NCI-H524 treated with DMSO at 0.1 percent for 48 hours (cell line): Measurements from ENCODE around the gene JUP.
A peak's percentile ranks its signal among the peaks of the same experiment; 100 is the strongest.

Source experiments
- DNase-seq: peaks from one replicate; lab custom pipeline; 2025; lab: John Stamatoyannopoulos, UW

JUP gene

DNA sequence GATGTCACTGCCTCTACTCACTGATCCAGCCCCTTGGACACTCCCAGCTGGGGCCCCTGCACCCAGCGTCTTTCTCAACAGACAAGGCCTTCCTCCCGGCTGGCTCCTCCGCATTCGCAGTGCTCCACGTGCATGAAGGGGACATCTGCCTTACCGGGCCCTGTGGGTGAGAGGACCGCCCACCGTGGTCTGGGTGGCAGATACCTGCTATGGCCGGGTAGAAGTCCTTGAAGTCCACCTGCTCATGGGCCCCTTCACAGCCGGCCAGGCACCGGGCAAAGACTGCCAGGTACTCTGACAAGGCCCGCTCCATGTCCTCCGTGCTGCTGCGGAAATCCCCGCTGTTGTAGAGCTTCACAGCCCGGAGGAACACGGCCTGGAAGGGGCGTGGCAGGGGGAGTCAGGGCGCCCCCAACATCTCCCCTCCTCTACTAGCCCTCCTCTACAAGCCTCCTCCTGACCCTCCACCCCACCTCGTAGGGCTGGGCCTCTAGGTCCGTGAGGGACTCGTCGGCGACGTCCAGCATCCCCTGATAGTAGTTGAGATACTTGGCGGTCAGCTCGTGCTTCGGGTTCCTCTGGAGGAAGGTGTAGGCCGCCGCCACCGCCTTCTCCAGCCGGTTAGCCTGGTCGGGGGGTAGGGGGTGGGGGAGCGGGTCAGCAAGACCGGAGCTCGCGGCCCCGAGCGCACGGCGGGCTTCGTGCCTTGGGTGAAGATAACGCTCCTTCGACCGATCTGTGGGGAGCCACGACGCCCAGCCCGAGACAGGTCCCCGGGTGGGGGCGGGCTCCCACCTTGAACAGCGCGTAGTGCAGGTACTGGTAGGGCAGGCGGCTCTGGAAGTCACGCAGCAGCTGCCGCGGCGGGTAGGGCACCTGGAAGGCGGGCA, 24.4 kb upstream of the JUP start:
- DNase-seq = no peak

DNA sequence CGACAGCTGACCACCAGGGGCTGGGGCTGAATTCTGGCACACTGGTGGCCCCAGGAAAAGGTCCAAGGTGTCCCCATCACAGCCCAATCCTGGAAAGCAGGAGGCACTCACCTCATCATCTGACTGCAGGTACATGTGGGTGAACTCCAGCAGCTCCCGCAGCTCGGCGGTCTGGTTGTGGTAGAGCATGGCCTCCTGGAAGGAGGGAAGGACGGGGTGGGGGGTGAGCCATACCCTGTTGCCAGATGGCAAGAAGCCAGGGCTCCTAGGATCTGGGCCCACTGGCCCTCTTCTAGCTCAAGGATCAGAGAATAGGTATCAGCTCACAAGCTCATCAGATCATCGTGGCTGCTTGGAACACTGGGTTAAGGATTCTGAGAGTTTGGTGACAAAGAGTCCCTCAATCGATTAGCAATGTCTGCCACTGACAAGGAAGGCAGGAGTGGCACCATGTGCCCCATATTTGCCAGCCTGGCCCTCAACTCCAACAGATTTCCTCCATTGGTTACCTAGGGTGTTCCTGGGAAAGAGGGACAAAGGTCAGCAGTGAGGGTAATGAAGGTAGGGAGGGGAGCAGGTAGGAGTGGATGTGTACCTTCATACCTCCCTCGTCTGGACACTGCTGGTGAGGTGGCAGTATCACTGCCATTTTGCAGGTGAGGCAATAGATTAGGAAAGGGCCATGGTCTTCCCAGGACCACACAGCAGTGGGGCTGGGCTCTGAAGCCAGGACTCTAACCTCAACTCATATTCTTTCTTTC, 20.4 kb upstream of the JUP start:
- DNase-seq = no peak

DNA sequence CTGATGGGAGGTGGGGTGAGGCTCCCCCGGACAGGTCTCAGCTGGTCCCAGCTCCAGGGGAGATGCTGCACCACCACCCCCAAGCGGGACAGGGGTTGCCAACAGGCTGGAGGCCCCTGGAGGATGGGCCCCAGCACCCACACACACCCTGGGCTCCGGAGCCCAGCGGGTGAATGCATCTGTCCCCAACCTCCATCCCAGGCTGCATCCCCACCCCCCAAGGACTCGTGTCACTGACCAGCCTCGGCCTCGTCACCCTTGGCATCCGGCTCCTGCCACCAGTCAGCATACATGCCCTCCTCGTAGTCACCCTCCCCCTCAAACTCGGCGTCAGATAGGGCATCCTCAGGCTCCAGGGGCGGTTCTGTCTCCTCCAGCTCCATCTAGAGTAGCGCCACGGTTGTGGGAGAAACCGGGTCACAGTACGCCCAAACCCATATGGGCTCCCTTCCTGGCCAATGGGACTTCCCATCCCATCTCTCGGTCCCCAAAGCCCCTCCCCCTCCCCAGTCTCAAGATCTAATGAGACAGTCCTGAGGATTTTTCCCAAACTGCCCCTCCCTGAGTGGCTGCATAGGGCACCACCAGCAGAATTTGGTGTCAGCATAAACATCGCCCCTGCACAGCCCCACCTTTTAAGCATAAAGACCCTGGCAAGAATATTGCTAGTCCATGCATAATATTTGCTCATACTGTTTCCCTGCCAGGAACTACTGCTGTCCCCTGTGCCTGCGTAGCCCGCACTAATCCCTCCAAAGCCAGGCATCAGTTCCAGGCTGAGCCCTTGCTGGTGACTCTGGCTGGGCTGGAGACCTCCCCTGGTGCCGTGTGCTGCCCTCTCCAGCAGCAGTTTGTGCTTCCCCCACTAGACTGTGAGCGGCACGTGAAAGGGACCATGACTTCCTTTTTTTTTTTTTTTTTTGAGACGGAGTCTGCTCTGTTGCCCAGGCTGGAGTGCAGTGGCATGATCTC, 16.8 kb upstream of the JUP start:
- no peak for DNase-seq

DNA sequence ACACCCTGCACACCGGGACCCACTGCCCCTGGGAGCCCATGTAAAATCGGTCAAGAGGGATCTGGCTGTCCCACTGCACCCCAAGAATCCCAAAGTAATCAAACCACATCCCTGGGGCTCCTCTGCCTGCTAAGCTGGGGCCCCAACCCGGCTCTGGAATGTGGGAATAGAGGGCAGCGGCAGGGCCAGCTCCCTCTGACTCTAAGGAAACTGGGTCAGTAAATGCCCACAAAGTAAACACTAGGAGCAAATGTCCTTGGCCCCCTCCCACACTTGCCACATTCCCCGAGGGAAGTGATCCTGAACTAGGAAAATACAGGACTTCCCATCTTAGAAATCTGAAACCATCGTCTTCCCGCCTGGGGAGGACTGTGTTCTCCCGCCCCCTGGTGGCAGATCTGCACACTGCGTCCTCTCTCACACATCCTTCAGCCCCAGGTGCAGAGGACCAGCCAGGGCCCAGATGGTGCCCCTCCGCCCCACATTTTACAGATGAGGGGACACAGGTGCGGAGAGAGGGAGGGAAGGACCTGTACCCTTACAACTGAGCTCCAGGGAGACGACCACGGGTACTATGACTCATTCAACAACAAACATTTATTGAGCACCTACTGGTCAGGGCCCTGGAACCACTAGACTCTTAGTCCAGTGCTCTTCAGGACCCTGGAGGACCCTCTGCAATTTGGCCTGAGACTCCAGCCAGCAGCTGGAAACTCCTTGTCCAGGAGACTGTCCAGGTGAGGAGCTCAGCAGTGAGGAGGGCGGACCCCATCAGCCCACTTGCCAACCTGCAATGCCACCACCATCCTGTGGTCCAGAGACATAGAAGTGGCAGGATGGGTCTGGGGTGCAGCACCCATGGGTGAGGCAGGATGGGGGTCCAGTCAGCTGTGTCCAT, 15.1 kb upstream of the JUP start:
- peak; percentile 3 for DNase-seq

DNA sequence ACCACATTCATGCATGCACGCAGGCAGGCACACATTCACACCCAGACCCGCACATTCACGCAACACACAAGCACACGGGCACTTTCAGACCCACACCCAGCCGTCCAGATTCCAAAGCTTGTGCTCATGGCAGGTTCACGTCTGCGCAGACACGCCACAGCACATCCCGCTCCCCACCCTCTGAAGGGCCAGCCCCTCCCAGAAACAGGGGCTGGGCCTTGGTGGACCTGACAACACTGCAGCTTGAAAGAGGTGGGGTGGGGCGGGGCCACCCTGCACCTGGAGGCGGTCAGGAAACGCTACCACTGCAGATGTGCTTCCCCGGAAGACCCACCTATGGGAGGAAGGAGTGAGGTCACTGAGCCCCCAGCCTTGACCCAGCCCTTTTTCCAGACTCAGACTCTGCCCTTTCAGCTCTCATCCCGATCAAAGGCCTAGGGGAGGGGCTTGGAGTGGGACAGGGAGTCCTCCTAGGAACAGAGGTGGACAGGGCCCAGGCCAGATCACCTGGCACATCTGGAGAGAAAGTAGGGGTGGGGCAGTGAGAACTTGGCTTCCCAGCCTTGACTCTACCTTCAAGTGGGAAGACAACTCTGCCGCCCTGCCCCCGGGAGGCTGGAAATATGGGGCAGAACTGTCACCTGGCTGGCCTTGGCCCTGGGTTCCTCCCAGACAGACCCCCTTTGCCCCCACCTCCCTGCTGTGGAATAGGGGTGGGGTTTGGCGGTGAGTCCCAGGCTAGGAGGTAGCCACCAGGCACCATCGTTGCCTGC, 14.3 kb upstream of the JUP start:
- DNase-seq = no peak

DNA sequence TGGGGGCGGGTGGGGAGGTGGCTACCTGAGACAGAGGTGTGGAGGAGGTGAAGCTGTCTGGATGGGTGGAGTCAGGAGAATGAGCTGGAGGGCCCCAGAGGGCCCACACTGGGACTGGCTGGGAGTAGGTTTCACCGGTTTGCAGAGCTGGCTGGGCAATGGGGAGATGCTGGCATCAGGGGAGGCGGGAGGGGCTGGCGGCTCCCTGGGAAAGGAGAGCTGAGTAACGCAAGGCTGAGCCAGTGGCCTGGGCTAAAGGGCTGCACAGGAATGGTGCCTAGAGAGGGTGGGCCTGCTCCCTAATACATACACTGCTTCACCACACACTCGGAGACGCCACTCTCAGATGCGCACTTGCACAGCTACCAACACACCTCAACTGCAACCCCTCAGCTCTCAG, 12.9 kb upstream of the JUP start:
- no peak for DNase-seq

DNA sequence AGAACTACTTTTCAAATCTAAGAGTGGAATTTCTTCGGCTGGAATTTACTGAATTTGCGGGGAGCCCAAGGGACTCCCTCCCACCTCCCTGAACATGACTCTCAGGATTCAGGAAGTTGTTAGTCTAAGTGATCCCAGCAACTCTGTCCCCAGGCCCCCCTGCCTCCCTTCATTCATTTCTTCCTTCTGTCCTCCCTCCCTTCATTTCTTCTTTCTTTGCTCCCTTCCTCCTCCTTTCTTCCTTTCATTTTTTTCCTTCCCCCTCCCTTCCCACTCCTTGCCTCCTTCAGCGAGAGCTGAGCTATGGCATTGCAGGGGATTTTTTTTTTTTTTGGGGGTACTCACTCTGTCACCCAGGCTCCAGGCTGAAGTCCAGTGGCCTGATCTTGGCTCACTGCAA, 10.9 kb upstream of the JUP start:
- no peak for DNase-seq

DNA sequence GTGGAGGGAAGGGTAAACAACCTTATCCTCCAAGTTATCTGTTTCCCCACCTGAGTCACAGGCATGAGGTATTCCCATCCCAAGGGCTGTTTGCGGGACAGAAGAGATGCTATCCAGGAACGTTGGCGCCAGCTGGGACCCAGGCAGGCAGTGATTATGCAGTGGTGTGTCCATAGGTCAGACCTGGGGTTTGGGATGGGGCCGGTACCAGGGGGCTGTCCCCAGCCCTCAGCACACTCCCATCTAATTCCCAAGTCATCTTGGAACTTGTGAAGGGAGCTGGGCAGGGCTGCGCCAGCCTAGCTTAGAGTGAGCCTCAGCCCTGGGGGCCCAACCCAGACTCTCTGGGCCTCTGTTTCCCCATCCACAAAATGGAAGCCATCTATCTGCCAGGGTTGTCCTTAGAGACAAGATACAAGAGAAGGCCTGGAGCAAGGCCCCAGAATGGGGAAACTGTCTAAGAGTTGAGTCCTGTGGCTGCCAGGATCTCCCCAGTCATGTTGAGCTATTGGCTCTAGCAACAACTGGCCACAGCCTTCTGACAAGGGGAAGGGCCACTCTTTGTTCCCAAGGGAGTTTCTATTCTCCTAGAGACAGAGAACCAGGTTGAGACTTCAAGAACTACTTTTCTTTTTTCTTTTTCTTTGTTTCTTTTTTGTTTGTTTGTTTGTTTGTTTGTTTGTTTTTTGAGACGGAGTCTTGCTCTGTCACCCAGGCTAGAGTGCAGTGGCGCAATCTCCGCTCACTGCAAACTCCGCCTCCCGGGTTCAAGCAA, 9.8 kb upstream of the JUP start:
- DNase-seq = no peak

DNA sequence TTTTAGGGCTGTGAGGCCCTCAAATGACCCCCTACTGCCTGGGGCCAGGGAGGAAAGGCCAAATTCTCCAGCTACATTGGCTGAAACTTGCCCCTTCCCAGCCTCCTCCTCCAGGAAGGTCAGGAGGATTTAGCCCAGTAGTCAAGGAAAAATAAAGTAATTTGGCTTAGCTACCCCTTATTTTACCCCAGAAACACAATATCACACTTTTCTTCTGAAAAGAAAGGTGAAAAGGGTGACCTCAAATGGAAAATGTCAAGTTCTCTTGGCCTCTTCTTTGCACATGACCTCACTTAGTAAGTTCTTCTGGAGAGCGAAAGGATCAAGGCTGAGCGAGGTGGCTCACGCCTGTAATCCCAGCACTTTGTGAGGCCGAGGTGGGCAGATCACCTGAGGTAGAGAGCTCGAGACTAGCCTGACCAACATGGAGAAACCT, 8.0 kb upstream of the JUP start:
- no peak for DNase-seq

DNA sequence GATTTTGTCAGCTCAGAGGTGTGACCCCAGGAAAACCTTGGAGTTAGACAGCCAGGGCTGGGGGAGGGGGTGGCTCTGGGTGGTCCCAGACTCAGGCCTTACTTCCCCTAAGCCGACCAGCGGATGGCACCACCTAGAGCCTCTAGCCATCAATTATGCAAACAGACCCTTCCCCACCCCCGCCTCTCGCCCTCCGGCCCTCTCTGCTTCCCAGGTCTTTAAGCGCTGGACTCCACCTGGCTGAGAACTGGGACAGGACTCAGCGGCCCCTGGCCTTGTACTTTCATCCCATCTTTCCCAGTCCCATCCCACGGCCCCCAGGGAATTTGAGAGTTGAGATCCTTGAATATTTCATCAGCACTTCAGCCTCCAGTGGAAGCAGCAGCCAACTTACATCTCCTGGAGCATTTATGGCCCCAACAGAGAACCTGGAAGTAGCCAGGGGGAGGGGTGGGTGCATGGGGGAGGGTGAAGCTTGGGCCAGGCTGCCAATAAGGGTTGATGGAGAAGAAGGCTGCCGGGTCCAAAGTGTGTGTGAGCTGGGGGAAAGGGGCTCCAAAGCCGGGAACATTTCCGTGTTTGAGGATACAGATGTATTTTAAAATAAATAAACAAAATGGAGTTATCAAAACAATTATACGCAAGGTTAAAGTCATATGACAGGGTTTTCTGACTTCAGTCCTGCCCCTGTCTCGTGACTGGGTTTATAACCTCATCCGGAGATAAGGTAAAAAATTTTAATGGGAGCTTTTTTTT, 7.5 kb upstream of the JUP start:
- DNase-seq = no peak

DNA sequence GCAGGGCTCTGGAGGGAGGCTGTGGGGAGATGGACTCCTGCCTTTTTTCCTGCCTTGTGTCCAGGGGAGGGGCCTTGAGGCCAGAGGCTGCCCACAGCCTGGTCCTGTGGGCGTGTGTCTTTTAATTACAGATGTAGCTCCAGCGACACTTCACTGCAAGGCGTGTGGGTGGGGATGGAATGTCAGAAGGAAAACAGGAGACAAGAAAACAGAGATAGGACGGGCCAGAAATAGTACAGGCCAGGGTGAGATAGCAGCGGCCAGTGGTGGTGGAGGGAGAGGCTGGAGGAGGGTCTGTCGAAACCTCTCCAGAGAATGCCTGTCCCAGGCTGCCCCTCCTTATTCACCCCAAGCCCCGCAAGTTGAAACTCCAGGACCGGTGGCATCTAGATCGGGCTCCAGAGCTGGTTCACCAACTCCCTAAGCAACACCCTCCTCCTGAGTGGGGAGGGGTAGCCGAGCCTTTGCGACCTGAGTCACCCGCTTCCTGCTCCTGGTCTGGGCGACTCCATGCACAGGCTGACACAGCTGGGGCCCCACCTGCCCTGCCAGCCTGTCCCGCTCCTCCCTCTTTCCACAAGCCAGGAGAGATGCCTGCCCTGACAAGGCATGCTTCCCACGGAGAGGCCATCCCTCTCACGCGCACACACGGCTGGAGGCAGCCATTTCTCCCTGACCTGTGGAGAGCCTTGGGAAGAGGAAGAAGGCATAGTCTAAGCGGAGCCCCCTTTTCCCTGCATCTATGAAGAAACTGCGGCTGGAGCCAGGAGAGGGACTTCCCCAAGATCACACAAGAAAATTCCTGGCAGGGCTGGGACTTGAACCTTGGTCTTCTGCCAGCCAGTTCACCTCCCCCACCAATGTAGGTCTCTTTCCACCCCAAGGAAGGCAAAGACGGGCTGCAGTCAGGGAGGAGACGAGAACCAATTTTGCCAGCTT, 6.6 kb upstream of the JUP start:
- DNase-seq = no peak

DNA sequence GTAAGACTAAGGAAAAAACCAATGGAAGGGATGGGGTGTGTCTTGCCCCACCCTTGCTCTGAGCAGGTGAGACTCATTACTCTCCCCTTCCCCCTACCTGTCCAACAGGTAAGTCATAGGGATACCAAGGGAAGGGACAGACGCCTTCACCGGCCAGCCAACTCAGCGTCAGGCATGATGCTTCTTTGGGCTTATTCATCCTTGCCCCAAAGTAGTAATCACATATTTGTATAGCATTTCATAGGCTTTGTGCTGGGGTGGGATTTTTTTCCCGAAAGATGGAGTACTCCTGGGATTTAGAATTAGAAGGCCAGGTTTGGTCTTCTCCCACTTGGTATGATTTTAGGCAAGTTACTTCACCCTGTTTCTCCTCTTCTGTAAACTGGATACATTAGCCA, 509 bp upstream of the JUP start:
- no peak for DNase-seq

DNA sequence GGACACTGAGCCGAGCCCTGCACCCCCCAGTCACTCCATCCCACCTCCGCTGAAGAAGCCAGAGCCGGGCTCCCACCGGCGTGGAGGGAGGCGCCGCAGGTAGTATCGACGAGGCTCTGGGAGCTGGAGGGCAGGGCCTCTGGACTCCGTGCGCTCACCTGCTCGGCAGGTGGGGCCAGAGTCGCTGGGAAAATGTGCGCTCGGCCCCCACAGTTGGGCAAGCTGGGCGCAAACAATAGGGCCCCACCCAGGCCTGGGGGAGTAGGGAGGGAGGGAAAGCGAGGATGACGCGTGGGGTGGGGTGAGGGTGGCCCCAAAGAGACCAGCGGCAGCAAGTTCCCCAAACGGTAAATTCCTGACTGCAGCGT, 668 bp downstream of the JUP start:
- DNase-seq = no peak

DNA sequence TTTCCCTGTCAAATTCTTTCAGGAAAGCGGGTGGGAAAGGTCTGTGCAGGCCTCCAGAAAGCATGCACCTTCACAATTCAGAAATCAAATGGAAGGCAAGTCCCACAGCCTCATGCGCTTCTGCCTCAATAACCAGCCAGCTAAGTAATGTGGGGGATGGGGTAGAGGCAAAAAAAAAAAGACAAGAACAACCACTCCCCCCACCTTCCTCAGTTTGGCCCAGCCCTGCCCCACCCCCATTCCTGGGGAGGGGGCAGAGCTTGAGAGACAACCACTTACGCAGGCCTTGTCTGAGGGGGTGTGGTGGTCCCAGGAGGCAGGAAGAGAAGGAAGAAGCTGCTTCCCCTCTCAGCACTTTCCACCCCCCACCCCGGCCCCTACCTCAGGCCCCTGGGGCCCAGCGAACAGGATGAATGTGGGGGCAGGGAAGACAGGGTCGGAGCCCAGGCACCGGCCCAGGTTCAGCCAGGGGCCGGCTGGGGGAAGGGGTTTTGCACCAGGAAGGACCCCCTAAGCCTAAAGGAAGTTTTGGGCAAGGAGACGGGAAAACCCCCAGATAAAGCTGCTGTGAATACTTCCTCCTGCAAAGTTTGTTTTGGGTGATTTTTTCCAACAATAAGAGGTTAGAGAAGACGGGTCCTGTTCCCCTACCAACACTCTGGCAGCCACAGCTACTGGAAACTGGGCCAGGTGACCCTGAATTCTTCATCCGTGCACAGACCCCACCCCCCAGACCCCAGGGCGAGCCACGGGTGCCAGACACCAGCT, 1.2 kb downstream of the JUP start:
- DNase-seq = no peak

DNA sequence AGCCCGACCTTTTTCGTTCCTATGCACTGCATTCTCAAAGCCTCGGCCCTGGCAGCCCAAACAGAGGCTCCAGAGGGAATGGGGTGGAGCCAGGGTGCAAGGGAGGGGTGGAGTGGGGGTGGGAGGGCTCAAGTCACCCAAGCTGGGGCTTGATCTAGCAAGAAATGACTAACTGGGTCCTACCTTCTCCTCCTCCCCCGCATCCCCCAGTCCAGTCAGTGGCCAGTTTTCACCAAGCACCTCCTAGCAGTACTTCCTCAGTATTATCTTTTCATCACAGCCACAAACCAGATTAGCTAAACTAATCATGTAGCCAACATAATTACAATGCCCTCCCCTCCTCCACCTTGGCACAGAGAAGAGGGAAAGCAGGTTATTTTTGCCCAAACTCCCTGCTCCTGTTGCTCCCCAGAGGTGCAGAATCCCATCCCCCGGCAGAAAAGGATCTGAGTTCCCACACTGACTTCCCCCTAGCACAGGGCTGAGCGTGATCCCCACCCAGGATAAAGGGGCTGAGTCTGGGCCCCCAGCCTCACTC, 2.2 kb downstream of the JUP start:
- DNase-seq = no peak

DNA sequence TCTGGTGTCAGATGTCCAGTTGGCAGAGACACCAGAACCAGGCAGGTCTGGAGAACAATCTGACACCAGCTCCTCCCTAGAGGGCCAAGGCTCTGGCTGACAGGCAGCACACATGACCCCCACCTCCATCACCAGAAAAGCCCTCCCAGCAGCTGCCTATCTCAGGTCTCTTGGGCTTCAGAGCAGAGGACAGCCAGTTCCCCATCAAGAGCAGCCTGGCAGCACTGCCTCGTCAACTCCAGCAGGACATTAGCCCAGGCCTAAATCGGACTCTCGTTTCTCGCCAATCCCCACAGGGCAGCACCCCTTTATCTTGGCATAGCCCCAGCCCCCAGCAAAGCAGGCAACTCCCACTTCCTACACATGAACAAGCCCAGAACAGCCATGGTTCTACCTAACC, 4.4 kb downstream of the JUP start:
- no peak for DNase-seq
